CD4-positive, alpha-beta T cell treated with Interleukin-10 for 1 hour (primary cell): ENCODE measurements around the gene DCAF6.
A peak's percentile ranks its signal among the peaks of the same experiment; 100 is the strongest.

Experiments used
- DNase-seq: peaks from one replicate; pipeline ENCODE4 v3.0.0-alpha.2; 2020

Gene DCAF6

DNA sequence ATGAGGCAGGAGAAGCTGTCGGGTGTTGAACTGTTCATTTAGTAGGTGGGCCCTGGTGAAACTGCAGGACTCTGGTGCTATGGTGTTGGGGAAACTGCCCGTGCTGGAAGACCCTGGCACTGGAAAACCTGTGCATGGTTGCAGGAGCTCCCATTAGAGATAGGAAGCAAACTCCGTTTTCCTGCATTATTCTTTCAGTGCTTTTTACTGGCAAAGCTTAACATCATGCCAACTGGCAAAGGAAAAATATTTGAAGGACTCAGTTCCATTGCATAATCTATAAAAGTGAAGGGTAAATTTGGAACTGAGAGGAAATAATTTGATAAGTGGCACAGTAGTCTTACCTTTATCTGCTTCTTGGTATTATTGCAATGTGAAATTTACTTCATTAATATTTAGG lies 32.1 kb downstream of the DCAF6 start:
- DNase-seq: no peak

DNA sequence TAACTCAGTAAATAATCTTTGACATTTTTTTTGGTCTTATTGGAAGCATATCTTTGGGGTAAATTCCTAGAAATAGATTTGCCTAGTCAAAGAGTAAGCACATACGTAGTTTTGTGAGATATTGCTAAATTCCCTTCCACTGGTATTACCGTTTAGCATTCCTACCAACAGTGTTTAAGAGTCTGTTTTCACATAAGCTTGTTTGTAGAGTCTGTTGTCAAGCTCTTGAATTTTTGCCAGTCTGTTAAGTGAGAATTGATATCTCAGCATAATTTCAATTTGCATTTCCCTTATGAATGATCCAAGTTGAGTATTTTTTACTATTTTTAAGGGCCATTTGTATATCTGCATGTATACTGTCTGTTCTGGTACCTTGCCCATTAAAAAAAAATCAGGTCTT lies 37.3 kb downstream of the DCAF6 start:
- DNase-seq: no peak

GRCh38 chr1:167974698-167975097 lies 38.2 kb downstream of the DCAF6 start:
- no peak for DNase-seq

GRCh38 chr1:167977245-167977644 lies 40.8 kb downstream of the DCAF6 start:
- no peak for DNase-seq

DNA sequence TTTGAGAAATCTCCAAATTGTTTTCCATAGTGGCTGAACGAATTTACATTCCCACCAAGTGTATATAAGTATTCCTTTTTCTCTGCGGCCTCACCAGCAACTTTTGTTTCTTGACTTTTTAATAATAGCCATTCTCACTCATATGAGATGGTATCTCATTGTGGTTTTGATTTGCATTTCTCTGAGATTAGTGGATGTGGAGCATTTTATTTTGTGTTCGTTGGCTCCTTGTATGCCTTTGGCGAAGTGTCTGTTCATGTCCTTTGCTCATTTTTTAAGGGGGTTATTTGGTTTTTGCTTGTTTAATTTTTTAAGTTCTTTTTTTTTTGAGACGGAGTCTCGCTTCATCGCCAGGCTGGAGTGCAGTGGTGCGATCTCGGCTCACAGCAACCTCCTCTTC lies 45.5 kb downstream of the DCAF6 start:
- DNase-seq: no peak

GRCh38 chr1:167983797-167984420 lies 47.4 kb downstream of the DCAF6 start:
- DNase-seq: no peak

DNA sequence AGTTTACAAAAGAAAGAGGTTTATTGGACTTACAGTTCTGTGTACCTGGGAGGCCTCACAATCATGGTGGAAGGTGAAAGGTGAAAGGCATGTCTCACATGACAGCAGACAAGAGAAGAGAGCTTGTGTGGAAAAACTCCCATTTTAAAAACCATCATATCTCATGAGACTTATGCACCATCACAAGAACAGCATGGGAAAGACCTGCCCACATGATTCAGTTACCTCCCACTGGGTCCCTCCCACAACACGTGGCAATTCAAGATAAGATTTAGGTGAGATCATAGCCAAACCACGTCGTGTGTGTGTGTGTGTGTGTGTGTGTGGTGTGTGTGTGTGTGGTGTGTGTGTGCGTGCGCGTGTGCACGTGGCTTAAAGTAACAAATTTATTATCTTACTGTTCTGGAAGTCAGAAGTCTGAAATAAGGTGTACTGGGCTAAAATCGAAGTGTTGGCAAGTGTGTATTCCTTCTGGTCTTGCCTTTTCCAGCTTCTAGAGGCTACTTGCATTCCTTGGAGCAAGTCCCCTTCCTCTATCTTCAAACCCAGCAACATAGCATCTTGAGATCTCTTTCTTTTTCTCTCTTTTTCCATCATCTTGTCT lies 48.5 kb downstream of the DCAF6 start:
- DNase-seq: peak; percentile 7

DNA sequence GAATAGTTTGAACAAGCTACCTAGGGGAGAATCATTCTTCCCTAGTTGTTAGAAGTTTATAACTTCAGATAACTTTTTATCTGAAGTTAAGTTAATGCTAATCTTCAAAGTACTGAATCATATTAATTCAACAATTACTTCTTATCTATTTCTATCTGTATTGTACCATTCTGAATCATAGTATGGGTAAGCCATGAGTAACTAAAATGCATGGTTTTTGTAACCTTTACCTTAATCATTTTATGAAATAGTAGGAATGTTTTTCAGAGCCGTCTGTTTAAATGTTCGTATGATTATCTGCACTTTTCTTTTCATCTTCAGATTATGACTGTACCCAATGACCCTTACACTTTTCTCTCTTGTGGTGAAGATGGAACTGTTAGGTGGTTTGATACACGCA lies 50.7 kb downstream of the DCAF6 start:
- no peak for DNase-seq

DNA sequence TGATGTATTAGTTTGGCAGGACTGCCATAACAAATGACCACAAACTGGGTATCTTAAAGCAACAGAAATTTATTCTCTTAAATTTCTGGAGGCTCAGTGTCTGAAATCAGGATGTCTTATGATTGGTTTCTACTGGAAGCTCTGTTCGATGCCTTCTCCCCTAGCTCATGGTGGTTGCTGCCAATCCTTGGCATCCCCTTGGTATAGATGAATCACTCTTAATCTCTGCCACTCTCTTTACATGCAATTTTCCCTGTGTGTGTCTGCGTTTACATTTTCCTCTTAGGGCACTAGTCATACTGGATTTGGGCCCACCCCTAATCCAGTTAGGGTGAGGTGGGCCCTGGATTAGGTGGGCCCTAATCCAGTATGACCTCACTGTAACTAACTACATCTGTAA lies 55.1 kb downstream of the DCAF6 start:
- DNase-seq: no peak

GRCh38 chr1:167993720-167994119 lies 57.2 kb downstream of the DCAF6 start:
- no peak for DNase-seq

DNA sequence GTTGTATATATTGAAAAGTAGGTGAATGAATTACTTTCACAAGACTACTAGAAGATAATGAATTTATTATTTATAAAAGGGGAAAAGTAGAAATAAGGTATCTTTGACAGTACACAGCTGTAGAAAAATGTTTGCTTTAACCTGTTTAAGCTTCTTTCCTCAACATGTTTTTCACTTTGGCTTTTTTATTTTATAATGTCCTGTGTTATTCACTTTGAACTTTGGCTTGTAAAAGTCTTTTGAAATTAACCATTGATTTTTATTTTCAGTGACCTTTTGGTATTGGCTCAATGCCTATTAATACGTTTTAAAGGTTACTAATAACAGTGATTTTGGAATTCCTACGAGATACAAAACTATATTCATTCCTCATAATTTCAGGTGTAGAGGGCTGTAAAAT lies 58.1 kb downstream of the DCAF6 start:
- no peak for DNase-seq

GRCh38 chr1:167995038-167995437 lies 58.6 kb downstream of the DCAF6 start:
- DNase-seq: no peak

DNA sequence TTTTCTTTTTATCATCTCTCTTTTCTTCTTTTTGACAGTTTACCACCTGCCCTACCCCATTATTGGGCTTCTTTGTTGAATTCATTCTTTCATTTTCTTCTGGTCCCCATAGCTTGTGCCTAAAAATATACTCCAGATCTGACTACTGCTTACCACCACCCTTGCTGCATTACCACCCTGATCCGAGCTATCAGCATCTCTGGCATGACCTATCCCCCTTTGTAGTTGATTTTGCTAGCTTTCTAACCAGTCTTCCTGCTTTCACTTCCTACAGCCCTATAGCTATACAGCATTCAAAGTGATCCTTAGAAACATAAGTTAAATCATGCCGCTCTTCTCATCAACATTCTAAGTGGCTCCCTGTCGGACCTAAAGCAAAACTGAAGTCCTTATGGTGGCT lies 59.8 kb downstream of the DCAF6 start:
- DNase-seq: no peak

- DNase-seq: no peak
These were observed 60.6 kb downstream of the DCAF6 start for GRCh38 chr1:167997037-167997575.

DNA sequence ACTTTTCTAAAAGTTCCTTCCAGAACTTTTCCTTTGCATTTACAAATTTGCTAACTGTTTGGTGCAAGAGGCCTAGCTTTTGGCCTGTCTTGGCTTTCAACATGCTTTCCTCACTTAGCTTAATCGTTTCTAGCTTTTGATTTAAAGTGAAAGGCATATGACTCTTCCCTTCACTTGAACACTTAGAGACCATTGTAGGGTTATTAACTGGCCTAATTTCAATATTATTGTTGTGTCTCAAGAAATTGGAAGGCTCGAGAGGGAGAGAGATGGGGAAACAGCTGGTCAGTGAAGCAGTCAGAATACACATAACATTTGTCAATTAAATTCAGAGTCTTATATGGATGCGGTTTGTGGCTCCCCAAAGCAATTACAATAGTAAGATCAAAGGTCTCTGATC lies 63.4 kb downstream of the DCAF6 start:
- DNase-seq: no peak

DNA sequence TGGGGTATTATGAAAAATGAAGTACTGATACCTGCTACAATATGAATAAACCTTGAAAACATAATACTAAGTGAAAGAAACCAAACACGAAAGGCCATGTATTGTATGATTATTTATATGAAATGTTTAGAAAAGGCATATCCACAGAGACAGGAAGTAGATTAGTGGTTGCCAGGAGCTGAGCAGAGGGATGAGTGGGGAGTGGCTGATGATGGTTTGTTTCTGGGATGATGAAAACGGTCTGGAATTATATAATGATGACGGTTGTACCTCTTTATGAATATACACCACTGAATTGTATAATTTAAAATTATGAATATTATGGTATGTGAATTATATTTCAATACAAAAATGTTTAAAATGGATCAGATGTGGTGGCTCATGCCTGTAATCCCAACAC lies 64.2 kb downstream of the DCAF6 start:
- no peak for DNase-seq

DNA sequence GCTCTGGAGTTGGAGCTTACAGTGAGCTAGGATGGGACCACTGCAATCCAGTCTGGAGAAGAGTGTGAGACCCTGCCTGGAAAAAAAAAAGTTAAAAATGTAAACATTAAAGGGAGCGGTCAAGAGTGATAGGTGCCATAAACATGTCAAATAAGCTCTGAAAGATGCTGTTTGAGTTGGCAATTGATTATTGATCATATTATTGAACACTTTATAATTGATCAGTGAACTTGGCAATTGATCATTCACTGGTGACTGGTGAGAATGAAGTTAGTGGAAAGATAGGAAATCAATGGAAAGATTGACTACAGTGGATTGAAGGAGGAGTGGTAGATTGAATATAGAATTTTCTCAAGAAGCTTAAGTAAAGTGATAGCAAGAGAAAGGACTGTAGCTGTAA lies 64.7 kb downstream of the DCAF6 start:
- no peak for DNase-seq

- DNase-seq: no peak
These were observed 68.0 kb downstream of the DCAF6 start for GRCh38 chr1:168004531-168004930.

DNA sequence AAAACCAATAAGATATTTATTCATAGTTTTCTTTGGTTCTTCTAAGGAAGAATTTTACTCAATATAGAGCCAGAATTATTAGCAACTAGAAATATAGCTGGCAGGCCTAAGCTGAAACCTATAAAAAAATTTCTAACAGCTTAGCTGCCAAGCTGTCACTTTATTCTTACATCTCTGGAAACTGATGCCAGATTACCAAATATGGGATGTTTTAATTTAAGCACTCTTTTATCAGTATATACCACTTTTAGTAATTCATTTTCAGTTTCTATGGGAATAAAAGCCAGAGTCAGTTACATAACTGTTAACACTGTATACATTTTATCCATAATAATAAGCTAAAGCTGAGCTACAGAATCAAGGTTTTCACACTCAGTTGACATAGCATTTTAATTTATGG lies 69.0 kb downstream of the DCAF6 start:
- no peak for DNase-seq

- no peak for DNase-seq
These were observed 71.2 kb downstream of the DCAF6 start for GRCh38 chr1:168007691-168008090.

- DNase-seq: no peak
These were observed 72.1 kb downstream of the DCAF6 start for GRCh38 chr1:168008595-168008994.

DNA sequence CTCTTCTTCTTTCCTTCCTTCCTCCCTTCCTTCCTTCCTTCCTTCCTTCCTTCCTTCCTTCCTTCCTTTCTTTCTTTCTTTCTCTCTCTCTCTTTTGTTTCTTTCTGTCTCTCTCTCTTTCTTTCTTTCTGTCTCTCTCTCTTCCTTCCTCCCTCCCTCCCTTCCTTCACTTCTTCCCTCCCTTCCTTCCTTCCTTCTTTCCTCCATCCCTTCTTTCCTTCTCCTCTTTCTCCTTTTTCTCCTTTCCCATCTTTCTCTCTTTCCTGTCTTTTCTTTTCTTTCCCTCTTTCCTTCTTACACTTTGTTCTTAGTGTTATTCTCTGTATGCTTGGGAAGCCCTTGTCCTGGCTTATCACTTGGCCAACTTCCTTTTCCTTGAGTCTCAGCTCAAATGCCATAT lies 72.8 kb downstream of the DCAF6 start:
- no peak for DNase-seq

GRCh38 chr1:168019407-168019806 lies 82.9 kb downstream of the DCAF6 start:
- no peak for DNase-seq

DNA sequence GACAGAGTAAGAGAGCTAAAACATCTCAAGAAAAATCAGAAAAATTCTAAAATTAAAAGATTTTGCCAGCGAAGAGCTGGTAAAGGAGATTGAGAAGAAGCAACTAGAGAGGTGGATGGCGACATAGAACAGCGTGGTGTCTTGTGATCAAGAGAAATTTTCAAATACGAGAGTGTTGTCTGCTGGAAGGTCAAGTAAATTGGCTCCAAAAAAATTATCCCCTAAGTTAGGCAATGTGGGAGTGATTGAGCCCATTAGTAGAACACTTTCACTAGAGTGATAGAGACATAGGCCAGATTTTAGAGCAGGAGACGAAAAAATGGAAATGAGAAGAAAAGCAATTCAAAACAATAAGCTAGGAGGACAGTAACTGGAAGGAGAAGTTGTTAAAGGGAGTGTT lies 94.7 kb downstream of the DCAF6 start:
- no peak for DNase-seq

DNA sequence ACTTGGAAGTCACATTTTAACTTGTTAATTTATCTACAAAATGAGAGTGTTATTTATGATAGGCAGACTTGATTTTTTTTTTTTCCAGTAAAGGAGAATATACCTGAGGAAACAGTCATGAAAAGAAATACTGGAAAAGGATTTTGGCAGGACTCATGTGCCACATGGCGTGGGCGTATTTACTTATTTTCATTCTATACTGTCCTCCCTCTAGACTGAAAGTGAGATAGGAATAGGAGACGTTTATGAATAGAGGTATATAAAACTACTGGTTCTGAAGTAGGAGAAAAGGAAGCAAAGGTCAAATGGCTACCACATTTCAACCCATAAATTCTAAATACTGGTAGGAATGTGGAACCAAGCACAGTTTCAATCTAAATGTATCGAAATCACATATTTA lies 95.1 kb downstream of the DCAF6 start:
- DNase-seq: no peak
